Glutamatergic neuron (in vitro differentiated cells): Measurements from ENCODE around the gene RGS9. TPM values are rescaled to one million over a fixed set of nuclear protein-coding genes. Genes with fewer than 3 reads are reported as not detected.
"Not testable (repeated sequence)": the region's sequence is repeated elsewhere in the genome, so short reads cannot be mapped to it uniquely, and the experiment has no call there.

ENCODE experiments used
- DNase-seq: peaks from one replicate; pipeline ENCODE4 v3.0.0; 2022
- H3K27ac Mint-ChIP-seq: one replicate; pipeline ENCODE4 v1.8.0; 2020; ENCODE audit warnings: mild to moderate bottlenecking, mixed read lengths, inconsistent platforms; ENCODE audit not compliant: unreplicated experiment
- H3K27me3 Mint-ChIP-seq: one replicate; pipeline ENCODE4 v1.8.0; 2020; ENCODE audit warnings: mild to moderate bottlenecking, moderate library complexity, mixed read lengths, inconsistent platforms; ENCODE audit not compliant: unreplicated experiment
- H3K36me3 Mint-ChIP-seq: one replicate; pipeline ENCODE4 v1.8.0; 2020; ENCODE audit warnings: mild to moderate bottlenecking, mixed read lengths, inconsistent platforms; ENCODE audit not compliant: unreplicated experiment
- H3K4me1 Mint-ChIP-seq: one replicate; pipeline ENCODE4 v1.8.0; 2020; ENCODE audit warnings: mild to moderate bottlenecking, low read depth, mixed read lengths, inconsistent platforms; ENCODE audit not compliant: unreplicated experiment
- H3K4me3 Mint-ChIP-seq: one replicate; pipeline ENCODE4 v1.8.0; 2020; ENCODE audit warnings: mild to moderate bottlenecking, mixed read lengths, inconsistent platforms; ENCODE audit not compliant: unreplicated experiment
- H3K9me3 Mint-ChIP-seq: one replicate; pipeline ENCODE4 v1.8.0; 2020; ENCODE audit warnings: mild to moderate bottlenecking, moderate library complexity, mixed read lengths, inconsistent platforms; ENCODE audit not compliant: unreplicated experiment
- total RNA-seq: library from RNA; stranded (reverse); fragmentation: NEBNext Ultra II Directional; extraction: Animal tissue kit (Norgen Biotek cat#: 25700); gene quantifications from one replicate; pipeline ENCODE4 v1.2.1, GENCODE V29; 2021; ENCODE audit not compliant: unreplicated experiment
- TF ChIP-seq, protein P1 (sequence below): fragments of 200-600 bp; sonication (generic); IDR thresholded peaks from one replicate; pipeline ENCODE4 v1.5.0; 2021; ENCODE audit not compliant: partially characterized antibody, unreplicated experiment

Gene RGS9
- total RNA-seq, 1 donor from 2014 or later: 2.4 TPM

DNA sequence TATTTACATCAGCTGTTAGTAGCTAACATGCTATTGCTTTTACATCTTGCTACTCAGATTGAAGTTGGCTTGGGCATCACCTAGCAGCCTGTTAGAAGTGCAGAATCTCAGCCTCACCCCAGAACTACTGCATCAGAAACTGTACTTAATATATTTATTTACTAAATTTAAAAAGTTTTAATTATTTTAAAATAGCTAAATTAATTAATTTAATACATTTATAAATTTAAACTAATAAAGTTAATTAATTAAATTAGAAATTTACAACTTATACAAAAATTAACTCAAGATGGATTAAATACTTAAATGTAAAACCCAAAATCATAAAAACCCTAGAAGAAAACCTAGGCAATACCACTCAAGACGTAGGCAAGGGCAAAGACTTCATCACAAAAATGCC, 41.7 kb upstream of the RGS9 start:
- no peak for DNase-seq
- H3K36me3 Mint-ChIP-seq: peaks cover 8% of the 10 kb centered on the region
- TF ChIP-seq, protein P1, sequence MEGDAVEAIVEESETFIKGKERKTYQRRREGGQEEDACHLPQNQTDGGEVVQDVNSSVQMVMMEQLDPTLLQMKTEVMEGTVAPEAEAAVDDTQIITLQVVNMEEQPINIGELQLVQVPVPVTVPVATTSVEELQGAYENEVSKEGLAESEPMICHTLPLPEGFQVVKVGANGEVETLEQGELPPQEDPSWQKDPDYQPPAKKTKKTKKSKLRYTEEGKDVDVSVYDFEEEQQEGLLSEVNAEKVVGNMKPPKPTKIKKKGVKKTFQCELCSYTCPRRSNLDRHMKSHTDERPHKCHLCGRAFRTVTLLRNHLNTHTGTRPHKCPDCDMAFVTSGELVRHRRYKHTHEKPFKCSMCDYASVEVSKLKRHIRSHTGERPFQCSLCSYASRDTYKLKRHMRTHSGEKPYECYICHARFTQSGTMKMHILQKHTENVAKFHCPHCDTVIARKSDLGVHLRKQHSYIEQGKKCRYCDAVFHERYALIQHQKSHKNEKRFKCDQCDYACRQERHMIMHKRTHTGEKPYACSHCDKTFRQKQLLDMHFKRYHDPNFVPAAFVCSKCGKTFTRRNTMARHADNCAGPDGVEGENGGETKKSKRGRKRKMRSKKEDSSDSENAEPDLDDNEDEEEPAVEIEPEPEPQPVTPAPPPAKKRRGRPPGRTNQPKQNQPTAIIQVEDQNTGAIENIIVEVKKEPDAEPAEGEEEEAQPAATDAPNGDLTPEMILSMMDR: no peak
- H3K27ac Mint-ChIP-seq: no peak overlapping the region
- H3K4me3 Mint-ChIP-seq: no peak overlapping the region
- no peaks in the 10 kb centered on the region for H3K9me3 Mint-ChIP-seq
- H3K27me3 Mint-ChIP-seq: no peaks in the 10 kb centered on the region
- H3K4me1 Mint-ChIP-seq: peaks cover 3% of the 10 kb centered on the region

DNA sequence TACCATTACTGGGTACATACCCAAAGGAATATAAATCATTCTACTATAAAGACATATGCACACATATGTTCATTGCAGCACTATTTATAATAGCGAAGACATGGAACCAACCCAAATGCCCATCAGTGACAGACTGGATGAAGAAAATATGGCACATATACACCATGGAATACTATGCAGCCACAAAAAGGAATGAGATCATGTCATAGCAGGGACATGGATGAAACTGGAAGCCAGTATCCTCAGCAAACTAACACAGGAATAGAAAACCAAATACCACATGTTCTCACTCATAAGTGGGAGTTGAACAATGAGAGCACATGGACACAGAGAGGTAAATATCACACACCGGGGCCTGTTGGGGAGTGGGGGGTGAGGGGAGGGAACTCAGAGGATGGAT, 40.8 kb upstream of the RGS9 start:
- H3K4me1 Mint-ChIP-seq, DNase-seq, H3K9me3 Mint-ChIP-seq, H3K4me3 Mint-ChIP-seq, H3K27ac Mint-ChIP-seq, H3K27me3 Mint-ChIP-seq, H3K36me3 Mint-ChIP-seq: not testable (repeated sequence)

DNA sequence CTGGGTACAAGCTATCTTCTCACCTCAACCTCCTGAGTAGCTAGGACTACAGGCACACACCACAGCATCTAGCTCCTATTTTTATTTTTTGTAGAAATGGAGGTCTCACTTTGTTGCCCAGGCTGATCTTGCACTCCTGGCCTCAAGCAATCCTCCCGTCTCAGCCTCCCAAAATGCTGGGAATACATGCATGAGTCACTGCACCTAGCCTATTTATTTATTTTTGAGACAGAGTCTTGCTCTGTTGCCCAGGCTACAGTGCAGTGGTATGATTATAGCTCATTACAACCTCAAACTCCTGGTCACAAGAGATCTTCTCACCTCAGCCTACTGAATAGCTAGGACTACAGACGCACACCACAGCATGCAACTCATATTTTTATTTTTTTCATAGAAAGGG, 40.1 kb upstream of the RGS9 start:
- H3K4me1 Mint-ChIP-seq: peaks cover 3% of the 10 kb centered on the region
- no peaks in the 10 kb centered on the region for H3K27me3 Mint-ChIP-seq
- no peaks in the 10 kb centered on the region for H3K9me3 Mint-ChIP-seq
- TF ChIP-seq, protein P1: no peak
- H3K27ac Mint-ChIP-seq: no peak overlapping the region
- DNase-seq: no peak
- H3K36me3 Mint-ChIP-seq: peaks cover 8% of the 10 kb centered on the region
- no peak overlapping the region for H3K4me3 Mint-ChIP-seq

DNA sequence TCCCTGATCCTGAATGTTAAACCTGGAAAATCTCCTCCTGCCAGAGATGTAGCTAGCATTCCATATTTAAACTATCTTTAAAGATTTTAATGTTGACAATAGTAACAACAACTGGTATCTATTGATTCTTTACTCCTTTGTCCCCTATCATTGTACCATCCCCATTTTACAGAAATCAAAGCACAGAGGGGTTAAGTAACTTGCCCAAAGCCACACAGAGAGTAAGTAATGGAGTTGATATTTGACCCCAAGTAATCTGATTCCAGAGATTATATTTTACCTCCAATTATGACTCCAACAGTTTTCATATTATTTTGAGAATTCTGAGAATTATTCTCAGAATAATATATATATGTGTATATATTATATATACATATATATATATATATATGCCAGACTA, 37.7 kb upstream of the RGS9 start:
- TF ChIP-seq, protein P1: no peak
- H3K4me1 Mint-ChIP-seq: peaks cover 4% of the 10 kb centered on the region
- no peak overlapping the region for H3K4me3 Mint-ChIP-seq

DNA sequence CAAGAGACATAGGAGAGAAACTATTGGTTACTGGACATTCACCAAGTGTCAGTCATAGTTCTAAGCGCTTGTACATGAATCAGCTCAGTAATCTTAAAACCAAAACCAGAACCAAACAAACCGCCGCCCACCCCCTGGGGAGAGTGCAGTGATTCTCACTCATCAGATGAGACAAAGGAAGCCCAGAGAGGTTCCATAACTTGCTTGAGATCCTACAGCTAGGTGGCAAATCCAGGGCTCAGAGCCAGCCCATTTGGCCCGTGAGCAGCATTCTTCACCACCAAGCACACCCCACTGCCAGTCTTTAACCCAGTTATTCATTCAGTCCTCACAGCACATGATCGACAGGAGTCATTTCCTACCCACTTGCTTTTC, 37.2 kb upstream of the RGS9 start:
- peaks cover 4% of the 10 kb centered on the region for H3K9me3 Mint-ChIP-seq
- TF ChIP-seq, protein P1: no peak
- H3K27me3 Mint-ChIP-seq: no peaks in the 10 kb centered on the region
- H3K36me3 Mint-ChIP-seq: no peaks in the 10 kb centered on the region
- peaks cover 8% of the 10 kb centered on the region for H3K4me1 Mint-ChIP-seq
- DNase-seq: no peak
- H3K4me3 Mint-ChIP-seq: peak overlapping the region; percentile 67
- H3K27ac Mint-ChIP-seq: no peak overlapping the region

More for the DNA sequence above, 37.7 kb upstream of the RGS9 start:
- peaks cover 1% of the 10 kb centered on the region for H3K9me3 Mint-ChIP-seq
- no peak for DNase-seq
- no peaks in the 10 kb centered on the region for H3K36me3 Mint-ChIP-seq
- no peaks in the 10 kb centered on the region for H3K27me3 Mint-ChIP-seq
- no peak overlapping the region for H3K27ac Mint-ChIP-seq
